ENCODE results near the gene DNMT3A.

DNA sequence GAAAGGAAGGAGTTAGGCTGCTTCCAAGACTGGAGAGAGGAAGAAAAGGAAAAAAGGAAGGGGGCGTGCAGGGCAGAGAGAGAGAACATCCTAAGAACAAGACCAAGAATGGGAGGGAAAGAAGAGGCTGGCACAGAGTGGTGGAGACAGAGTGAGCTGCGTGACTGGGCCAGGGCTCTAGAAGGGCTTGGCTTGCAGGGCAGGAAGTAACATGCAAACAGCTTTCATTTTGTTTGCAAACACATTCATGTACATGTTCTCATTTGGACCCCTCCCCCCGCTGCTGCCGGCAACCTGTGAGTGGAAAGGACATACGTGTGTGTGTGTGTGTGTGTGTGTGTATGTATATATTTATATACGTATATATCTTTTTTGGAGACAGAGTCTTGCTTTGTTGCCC is 46.8 kb upstream of the DNMT3A start:
- no peak for TF ChIP-seq POLR2A (IDR thresholded peaks at IDR 0.05)
- TF ChIP-seq, protein P1, sequence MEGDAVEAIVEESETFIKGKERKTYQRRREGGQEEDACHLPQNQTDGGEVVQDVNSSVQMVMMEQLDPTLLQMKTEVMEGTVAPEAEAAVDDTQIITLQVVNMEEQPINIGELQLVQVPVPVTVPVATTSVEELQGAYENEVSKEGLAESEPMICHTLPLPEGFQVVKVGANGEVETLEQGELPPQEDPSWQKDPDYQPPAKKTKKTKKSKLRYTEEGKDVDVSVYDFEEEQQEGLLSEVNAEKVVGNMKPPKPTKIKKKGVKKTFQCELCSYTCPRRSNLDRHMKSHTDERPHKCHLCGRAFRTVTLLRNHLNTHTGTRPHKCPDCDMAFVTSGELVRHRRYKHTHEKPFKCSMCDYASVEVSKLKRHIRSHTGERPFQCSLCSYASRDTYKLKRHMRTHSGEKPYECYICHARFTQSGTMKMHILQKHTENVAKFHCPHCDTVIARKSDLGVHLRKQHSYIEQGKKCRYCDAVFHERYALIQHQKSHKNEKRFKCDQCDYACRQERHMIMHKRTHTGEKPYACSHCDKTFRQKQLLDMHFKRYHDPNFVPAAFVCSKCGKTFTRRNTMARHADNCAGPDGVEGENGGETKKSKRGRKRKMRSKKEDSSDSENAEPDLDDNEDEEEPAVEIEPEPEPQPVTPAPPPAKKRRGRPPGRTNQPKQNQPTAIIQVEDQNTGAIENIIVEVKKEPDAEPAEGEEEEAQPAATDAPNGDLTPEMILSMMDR (IDR thresholded peaks at IDR 0.05), result no peak
- no peak for TF ChIP-seq EP300 (IDR thresholded peaks at IDR 0.05; ENCODE audit: low read depth)
- no peak for TF ChIP-seq POLR2AphosphoS5 (IDR thresholded peaks at IDR 0.05)
